K562 (cell line): ENCODE measurements around the gene PRCD. TPM values are rescaled to one million over a fixed set of nuclear protein-coding genes. Genes with fewer than 3 reads are reported as not detected.

Experiments used
- CHD7 ChIP-seq: fragments of 200-600 bp; sonication (generic); IDR thresholded peaks from one replicate; pipeline ENCODE4 v1.6.1; 2012; ENCODE audit warnings: mild to moderate bottlenecking, low read depth, low read length, inconsistent platforms
- polyA plus RNA-seq, 8 experiments: library from polyadenylated mRNA; depleted of rRNA in 4 of 8; stranded (reverse) in 5 of 8; unstranded in 3 of 8; fragments of >200 nt; fragmentation: Nextera tagmentation in 2 of 8; fragmentation: Illumina TruSeq in 1 of 8; extraction: Ambion mirVana in 2 of 8; extraction: Trizol in 1 of 8; gene quantifications; 2 replicates each; pipeline versions ENCODE4 v1.2.1 to v1.2.3, GENCODE V29; 2011 to 2014; ENCODE audit warnings: inconsistent platforms in 1 of 8, missing spikeins in 1 of 8
- total RNA-seq, 7 experiments: library from RNA; depleted of rRNA in 6 of 7; stranded (reverse); fragments of >200 nt in 6 of 7; fragmentation: Illumina TruSeq in 2 of 7; extraction: Trizol in 2 of 7; gene quantifications; 2 replicates each; pipeline versions ENCODE4 v1.2.1 to v1.2.3, GENCODE V29; 2011 to 2021; ENCODE audit warnings: low replicate concordance in 1 of 7

Gene PRCD
- total and polyA plus RNA-seq, 9 of the 15 experiments (the other 6 are each of a cell fraction or from before 2014, with no cell fraction given): 0.20 to 0.25 (median 0.21) TPM; not detected in 6

GRCh38 chr17:76579281-76579680 is 39.4 kb downstream of the PRCD start (continued):
- TF ChIP-seq CHD7: no peak
- TF ChIP-seq, all 486 proteins: peak for 0
